C1 segment of cervical spinal cord (tissue), 14 donors: ENCODE results near the gene BOK.

ENCODE experiments used
- DNase-seq, 14 donors: peaks; one replicate each; lab custom pipeline; 2025; lab: John Stamatoyannopoulos, UW

The BOK gene

GRCh38 chr2:241619597-241620418, 61.3 kb downstream of the BOK start:
- no peak for DNase-seq

DNA sequence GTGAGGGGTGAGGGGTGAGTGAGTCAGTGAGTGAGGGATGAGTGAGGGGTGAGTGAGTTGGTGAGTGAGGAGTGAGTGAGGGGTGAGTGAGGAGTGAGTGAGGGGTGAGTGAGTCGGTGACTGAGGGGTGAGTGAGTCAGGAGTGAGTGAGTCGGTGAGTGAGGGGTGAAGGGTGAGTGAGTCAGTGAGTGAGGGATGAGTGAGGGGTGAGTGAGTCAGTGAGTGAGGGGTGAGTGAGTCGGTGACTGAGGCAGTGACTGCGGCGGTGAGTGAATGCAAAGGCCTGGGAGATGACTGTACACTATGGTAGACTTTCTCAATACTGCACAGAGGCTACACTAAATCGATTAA, 61.8 kb downstream of the BOK start:
- no peak for DNase-seq
